K562 (cell line): Measurements from ENCODE around the gene NRARP. TPM values are rescaled to one million over a fixed set of nuclear protein-coding genes. Genes with fewer than 3 reads are reported as not detected.
A peak's percentile ranks its signal among the peaks of the same experiment; 100 is the strongest.

Experiments
- ETV6 ChIP-seq, 3 experiments: fragments of 150-350 bp in 1 of 3; sonication (generic) in 1 of 3; formaldehyde crosslinking in 1 of 3; IDR thresholded peaks; 2 replicates each; pipeline versions ENCODE4 v1.6.1 to v1.8.0; 2014 to 2022; ENCODE audit warnings: borderline replicate concordance in 2 of 3, low read depth in 2 of 3, antibody characterized with exemption in 1 of 3, low read length in 1 of 3, mild to moderate bottlenecking in 1 of 3, missing genetic modification reagents in 1 of 3
- FOXA1 ChIP-seq: fragments of 450-650 bp; IDR thresholded peaks from 2 replicates; pipeline ENCODE4 v1.6.1; 2016; ENCODE audit warnings: mild to moderate bottlenecking, borderline replicate concordance
- SMARCB1 ChIP-seq: IDR thresholded peaks from 2 replicates; pipeline ENCODE4 v1.6.1; 2011; ENCODE audit warnings: improper control_type of control experiment, low read depth; ENCODE audit not compliant: insufficient read length
- SP1 ChIP-seq: sonication (generic); formaldehyde crosslinking; IDR thresholded peaks from 2 replicates; pipeline ENCODE4 v1.8.1; 2022; ENCODE audit warnings: mild to moderate bottlenecking, missing genetic modification reagents
- YY1 ChIP-seq, 3 experiments: IDR thresholded peaks; 2 replicates each; pipeline ENCODE4 v1.6.1; 2011; ENCODE audit warnings: low read length in 2 of 3, mild to moderate bottlenecking in 2 of 3, moderate library complexity in 2 of 3, borderline replicate concordance in 1 of 3, control low read depth in 1 of 3, low read depth in 1 of 3; ENCODE audit not compliant: insufficient read depth in 3 of 3, insufficient replicate concordance in 2 of 3, control insufficient read depth in 1 of 3, insufficient read length in 1 of 3; ENCODE audit errors: extremely low read depth in 1 of 3
- ZBTB11 ChIP-seq, 3 experiments: fragments of 200-800 bp in 1 of 3; fragments of 250-450 bp in 1 of 3; fragments of 450-650 bp in 1 of 3; sonication (Bioruptor Pico) in 1 of 3; sonication (Bioruptor generic) in 1 of 3; formaldehyde crosslinking in 1 of 3; IDR thresholded peaks; 2 replicates each; pipeline versions ENCODE4 v1.6.1 to v1.8.0; 2016 to 2022; ENCODE audit warnings: mild to moderate bottlenecking in 2 of 3, missing genetic modification characterization in 2 of 3, missing compliant biosample characterization in 1 of 3, moderate library complexity in 1 of 3
- ZBTB8A ChIP-seq: fragments of 450-650 bp; IDR thresholded peaks from 2 replicates; pipeline ENCODE4 v1.6.1; 2018; ENCODE audit warnings: mild to moderate bottlenecking, moderate library complexity; ENCODE audit not compliant: partially characterized antibody
- polyA plus RNA-seq, 8 experiments: library from polyadenylated mRNA; depleted of rRNA in 4 of 8; stranded (reverse) in 5 of 8; unstranded in 3 of 8; fragments of >200 nt; fragmentation: Nextera tagmentation in 2 of 8; fragmentation: Illumina TruSeq in 1 of 8; extraction: Ambion mirVana in 2 of 8; extraction: Trizol in 1 of 8; gene quantifications; 2 replicates each; pipeline versions ENCODE4 v1.2.1 to v1.2.3, GENCODE V29; 2011 to 2014; ENCODE audit warnings: inconsistent platforms in 1 of 8, missing spikeins in 1 of 8
- total RNA-seq, 7 experiments: library from RNA; depleted of rRNA in 6 of 7; stranded (reverse); fragments of >200 nt in 6 of 7; fragmentation: Illumina TruSeq in 2 of 7; extraction: Trizol in 2 of 7; gene quantifications; 2 replicates each; pipeline versions ENCODE4 v1.2.1 to v1.2.3, GENCODE V29; 2011 to 2021; ENCODE audit warnings: low replicate concordance in 1 of 7
- TF ChIP-seq, protein P1 (sequence below): fragments of 450-650 bp; conservative IDR thresholded peaks from 2 replicates; pipeline ENCODE4 v1.6.1; 2016; ENCODE audit warnings: missing genetic modification characterization, low read depth, mild to moderate bottlenecking, missing compliant biosample characterization, moderate library complexity
- TF ChIP-seq, protein P2 (sequence below), 2 experiments: IDR thresholded peaks; 2 replicates each; pipeline ENCODE4 v1.6.1; 2011; ENCODE audit warnings: borderline replicate concordance in 1 of 2, control low read depth in 1 of 2, low read depth in 1 of 2, low read length in 1 of 2, mild to moderate bottlenecking in 1 of 2, mixed read lengths in 1 of 2, moderate library complexity in 1 of 2; ENCODE audit not compliant: insufficient read depth in 1 of 2, insufficient read length in 1 of 2, poor library complexity in 1 of 2, severe bottlenecking in 1 of 2; ENCODE audit errors: extremely low read depth in 1 of 2

NRARP gene
- total and polyA plus RNA-seq, 9 of the 15 experiments (the other 6 are each of a cell fraction or from before 2014, with no cell fraction given) = 2.0 to 24.5 (median 7.2) TPM; not detected in 2

DNA sequence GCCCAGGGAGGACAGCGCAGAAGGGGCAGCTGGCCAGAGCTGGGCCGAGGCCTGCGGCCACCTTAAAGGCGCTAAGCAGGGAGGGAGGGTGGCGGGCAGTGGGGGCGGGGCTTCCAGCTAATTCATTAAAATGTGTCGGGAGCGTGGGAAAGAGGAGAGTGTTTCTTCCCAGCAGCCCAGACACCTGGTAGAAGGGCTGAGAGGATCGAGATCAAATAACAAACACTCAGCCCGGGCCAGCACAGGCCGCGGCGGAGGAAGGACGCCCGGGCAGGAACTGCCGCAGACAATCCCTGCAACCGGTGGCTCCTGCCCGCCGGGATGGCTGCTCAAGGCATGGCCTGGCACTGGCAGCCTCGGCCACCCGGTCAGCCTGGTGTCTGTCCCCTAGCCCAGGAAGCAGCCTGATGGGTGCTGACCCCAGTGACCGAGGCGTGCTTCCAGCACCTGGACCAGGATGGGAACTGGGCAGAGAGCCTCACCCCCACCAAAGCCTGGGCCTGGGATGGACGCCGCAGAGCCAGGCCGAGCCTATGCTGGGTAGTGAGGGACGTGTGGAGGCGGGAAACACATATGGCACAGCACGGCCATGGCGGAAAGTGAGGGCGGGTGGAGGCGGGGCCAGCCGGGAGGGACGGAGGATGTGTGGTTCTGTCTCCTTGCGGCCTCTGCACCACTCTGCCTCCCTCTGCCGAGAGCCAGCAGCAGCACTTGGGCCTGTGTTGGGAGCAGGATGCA is 3.2 kb upstream of the NRARP start (continued):
- 0 out of 6 replicates have a peak, but pooled peaks of 1 of the 3 experiments have one; percentile 38 for TF ChIP-seq ZBTB11 (CRISPR knock-in tag; IDR thresholded peaks at IDR 0.05)
- TF ChIP-seq, protein P1, sequence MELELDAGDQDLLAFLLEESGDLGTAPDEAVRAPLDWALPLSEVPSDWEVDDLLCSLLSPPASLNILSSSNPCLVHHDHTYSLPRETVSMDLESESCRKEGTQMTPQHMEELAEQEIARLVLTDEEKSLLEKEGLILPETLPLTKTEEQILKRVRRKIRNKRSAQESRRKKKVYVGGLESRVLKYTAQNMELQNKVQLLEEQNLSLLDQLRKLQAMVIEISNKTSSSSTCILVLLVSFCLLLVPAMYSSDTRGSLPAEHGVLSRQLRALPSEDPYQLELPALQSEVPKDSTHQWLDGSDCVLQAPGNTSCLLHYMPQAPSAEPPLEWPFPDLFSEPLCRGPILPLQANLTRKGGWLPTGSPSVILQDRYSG (tag) = no peak
- no peak for TF ChIP-seq SMARCB1
- TF ChIP-seq YY1 (IDR thresholded peaks at IDR 0.05; ENCODE audit: borderline replicate concordance in 1 of 3, control insufficient read depth in 1 of 3, extremely low read depth in 1 of 3, insufficient read depth in 3 of 3, insufficient read length in 1 of 3, insufficient replicate concordance in 2 of 3, low read depth in 1 of 3, low read length in 2 of 3) = peak in 2 of 3 experiments; percentile 38 to 52
- no peak for TF ChIP-seq ZBTB8A
- TF ChIP-seq, protein P2, sequence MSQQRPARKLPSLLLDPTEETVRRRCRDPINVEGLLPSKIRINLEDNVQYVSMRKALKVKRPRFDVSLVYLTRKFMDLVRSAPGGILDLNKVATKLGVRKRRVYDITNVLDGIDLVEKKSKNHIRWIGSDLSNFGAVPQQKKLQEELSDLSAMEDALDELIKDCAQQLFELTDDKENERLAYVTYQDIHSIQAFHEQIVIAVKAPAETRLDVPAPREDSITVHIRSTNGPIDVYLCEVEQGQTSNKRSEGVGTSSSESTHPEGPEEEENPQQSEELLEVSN (IDR thresholded peaks at IDR 0.05; ENCODE audit: borderline replicate concordance in 1 of 2, extremely low read depth in 1 of 2, insufficient read depth in 1 of 2, insufficient read length in 1 of 2, low read depth in 1 of 2, low read length in 1 of 2, poor library complexity in 1 of 2, severe bottlenecking in 1 of 2) = peak; percentile 48 to 72
- no peak for TF ChIP-seq ETV6 (IDR thresholded peaks at IDR 0.05; ENCODE audit: borderline replicate concordance in 1 of 2, low read depth in 2 of 2, low read length in 1 of 2)
- TF ChIP-seq ETV6 (CRISPR knock-in tag; IDR thresholded peaks at IDR 0.05; ENCODE audit: borderline replicate concordance) = no peak
- TF ChIP-seq FOXA1 = no peak
- TF ChIP-seq SP1 (CRISPR knock-in tag) = 0 out of 2 replicates have a peak, but pooled peaks have one; percentile 48
